ENCODE results near the gene SLC5A5.
"Not testable (repeated sequence)": the region's sequence is repeated elsewhere in the genome, so short reads cannot be mapped to it uniquely, and the experiment has no call there.

SLC5A5 gene

GRCh38 chr19:17919122-17919521 lies 47.4 kb downstream of the SLC5A5 start:
- DNase-seq (ENCODE audit: low spot score): not testable (repeated sequence)

GRCh38 chr19:17920527-17920926 lies 48.8 kb downstream of the SLC5A5 start:
- no peak for DNase-seq (ENCODE audit: low spot score)

GRCh38 chr19:17922138-17922537 lies 50.4 kb downstream of the SLC5A5 start:
- DNase-seq (ENCODE audit: low spot score): no peak

- no peak for DNase-seq (ENCODE audit: low spot score)
Observed at GRCh38 chr19:17926044-17926443, 54.3 kb downstream of the SLC5A5 start.

- DNase-seq (ENCODE audit: low spot score): no peak
Observed at GRCh38 chr19:17929056-17929455, 57.3 kb downstream of the SLC5A5 start.

- no peak for DNase-seq (ENCODE audit: low spot score)
Observed at GRCh38 chr19:17931532-17932191, 59.9 kb downstream of the SLC5A5 start.

- peak; percentile 97 for DNase-seq (ENCODE audit: low spot score)
Observed at GRCh38 chr19:17932485-17933338, 61.0 kb downstream of the SLC5A5 start, which contains the start of gene CCDC124. Gene CCDC124, plus strand, starts transcription at chr19:17933015. Its CDS starts 3,406 bp downstream, at chr19:17936421.

GRCh38 chr19:17933414-17934129 lies 61.8 kb downstream of the SLC5A5 start:
- DNase-seq (ENCODE audit: low spot score): no peak

GRCh38 chr19:17936379-17936778 lies 64.6 kb downstream of the SLC5A5 start:
- DNase-seq (ENCODE audit: low spot score): no peak

- no peak for DNase-seq (ENCODE audit: low spot score)
Observed at GRCh38 chr19:17937371-17937900, 65.7 kb downstream of the SLC5A5 start.

GRCh38 chr19:17938092-17938845 lies 66.5 kb downstream of the SLC5A5 start:
- DNase-seq (ENCODE audit: low spot score): peak; percentile 87

- no peak for DNase-seq (ENCODE audit: low spot score)
Observed at GRCh38 chr19:17942181-17942580, 70.4 kb downstream of the SLC5A5 start.

GRCh38 chr19:17942582-17943273 lies 71.0 kb downstream of the SLC5A5 start:
- no peak for DNase-seq (ENCODE audit: low spot score)

GRCh38 chr19:17943274-17944221 lies 71.8 kb downstream of the SLC5A5 start:
- no peak for DNase-seq (ENCODE audit: low spot score)

- no peak for DNase-seq (ENCODE audit: low spot score)
Observed at GRCh38 chr19:17944301-17944700, 72.6 kb downstream of the SLC5A5 start.
